Caco-2 (cell line): ENCODE measurements around the gene MESD. TPM values are rescaled to one million over a fixed set of nuclear protein-coding genes. Genes with fewer than 3 reads are reported as not detected.

Experiments
- BruUV-seq: library from RNA; stranded (reverse); fragments of 400-500 nt; replicated peaks from 2 replicates; lab custom pipeline; 2021; lab: Mats Ljungman, UMichigan
- CTCF ChIA-PET: fragments of 300-600 bp; sonication (Branson Sonifier 250); formaldehyde crosslinking; loops from one replicate; lab custom pipeline; 2022; ENCODE audit warnings: antibody characterized with exemption; lab: Charles Lee
- POLR2A ChIA-PET: fragments of 300-600 bp; sonication (Branson Sonifier 250); formaldehyde crosslinking; loops from one replicate; lab custom pipeline; 2022; ENCODE audit warnings: antibody characterized with exemption; lab: Charles Lee
- DNase-seq, 2 experiments: peaks; one replicate each; pipeline versions ENCODE4 v3.0.0 to v3.0.0-alpha.2; 2020 to 2022
- H3K27me3 ChIP-seq: replicated peaks from 2 replicates; pipeline ENCODE4 v1.6.0; 2011; ENCODE audit warnings: low read length; ENCODE audit not compliant: control insufficient read depth, insufficient read depth
- H3K36me3 ChIP-seq: 2 replicates; pipeline ENCODE4 v1.5.1; 2011; ENCODE audit warnings: low read length; ENCODE audit not compliant: control insufficient read depth, insufficient read depth
- H3K4me1 ChIP-seq: fragments of 250-450 bp; sonication (Bioruptor Pico); 2 replicates; pipeline ENCODE4 v1.5.1; 2020; ENCODE audit warnings: mild to moderate bottlenecking
- H3K4me3 ChIP-seq: 2 replicates; pipeline ENCODE4 v1.5.1; 2011; ENCODE audit warnings: low read depth, mild to moderate bottlenecking, control low read depth, low read length
- H3K9me3 ChIP-seq: fragments of 250-450 bp; sonication (Bioruptor Pico); 2 replicates; pipeline ENCODE4 v1.5.1; 2020; ENCODE audit warnings: mild to moderate bottlenecking, moderate library complexity
- H3K27ac Mint-ChIP-seq: one replicate; pipeline ENCODE4 v1.8.0; 2022; ENCODE audit warnings: mixed read lengths; ENCODE audit not compliant: unreplicated experiment
- H3K27me3 Mint-ChIP-seq: one replicate; pipeline ENCODE4 v1.8.0; 2022; ENCODE audit warnings: mixed read lengths; ENCODE audit not compliant: insufficient read depth, unreplicated experiment
- H3K36me3 Mint-ChIP-seq: one replicate; pipeline ENCODE4 v1.8.0; 2022; ENCODE audit warnings: mild to moderate bottlenecking, mixed read lengths; ENCODE audit not compliant: insufficient read depth, unreplicated experiment
- H3K4me1 Mint-ChIP-seq: one replicate; pipeline ENCODE4 v1.8.0; 2022; ENCODE audit warnings: low read depth, mixed read lengths; ENCODE audit not compliant: unreplicated experiment
- H3K4me3 Mint-ChIP-seq: one replicate; pipeline ENCODE4 v1.8.0; 2022; ENCODE audit warnings: mild to moderate bottlenecking, moderate library complexity, mixed read lengths; ENCODE audit not compliant: unreplicated experiment
- H3K9me3 Mint-ChIP-seq: one replicate; pipeline ENCODE4 v1.8.0; 2022; ENCODE audit warnings: mixed read lengths; ENCODE audit not compliant: unreplicated experiment
- intact Hi-C: fragments of 100-400 bp; cut with micrococcal nuclease; formaldehyde crosslinking; loops from one replicate; pipeline ENCODE4 v1.10.0; 2022; ENCODE audit not compliant: unreplicated experiment
- total RNA-seq: library from RNA; stranded (reverse); gene quantifications from 2 replicates; pipeline ENCODE4 v1.2.3, GENCODE V29; 2022
- TF ChIP-seq, protein P1 (sequence below), 2 experiments: fragments of 200-600 bp in 1 of 2; IDR thresholded peaks; 1 replicate in 1 of 2; 2 replicates in 1 of 2; pipeline versions ENCODE4 v1.5.1 to v1.8.0; 2011 to 2022; ENCODE audit warnings: antibody characterized with exemption in 1 of 2, control low read depth in 1 of 2, inconsistent platforms in 1 of 2, low read depth in 1 of 2, low read length in 1 of 2, mild to moderate bottlenecking in 1 of 2, moderate library complexity in 1 of 2; ENCODE audit not compliant: insufficient read depth in 1 of 2, severe bottlenecking in 1 of 2, unreplicated experiment in 1 of 2

The MESD gene
- total RNA-seq, 1 experiment from 2014 or later = 30.3 TPM

DNA sequence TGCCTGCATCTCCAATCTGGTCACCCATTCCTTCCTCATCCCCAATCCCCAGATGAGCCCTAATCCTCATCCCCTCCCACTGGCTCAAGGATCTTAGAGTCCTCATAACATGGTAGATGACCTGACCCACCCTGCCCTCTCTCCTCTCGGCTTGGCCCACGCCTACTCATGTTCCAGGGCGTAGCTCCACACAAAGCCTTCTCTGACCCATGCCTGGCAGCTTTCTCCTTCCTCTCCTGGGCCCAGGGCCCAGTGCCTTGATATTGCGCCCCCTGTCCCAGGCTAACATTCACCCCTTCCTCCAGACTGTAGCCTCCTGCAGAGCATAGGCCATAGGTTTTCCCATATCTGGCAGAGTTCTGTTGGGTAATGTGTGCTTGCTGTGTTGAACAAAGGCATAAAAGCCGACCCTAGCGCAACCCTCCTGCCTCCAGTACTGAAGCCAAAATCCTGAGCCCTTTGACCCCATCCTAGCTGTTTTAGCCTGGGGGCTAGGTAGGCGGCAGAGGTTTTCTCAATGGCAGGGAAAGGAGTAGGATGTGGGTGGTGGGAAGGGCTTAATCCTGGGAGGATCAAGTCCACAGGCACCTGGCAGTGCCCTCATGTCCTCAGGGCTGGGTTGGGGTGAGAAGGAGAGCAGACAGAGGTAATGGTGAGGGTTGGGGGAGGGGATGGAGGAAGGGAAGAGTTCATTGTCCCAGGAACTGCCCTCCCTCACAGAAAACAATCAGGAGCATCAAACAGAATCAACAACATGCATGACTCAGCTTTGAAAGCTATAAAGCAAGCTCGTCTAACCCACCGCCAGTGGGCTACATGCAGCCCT, 35.5 kb downstream of the MESD start:
- no TSS peak for BruUV-seq
- Histone ChIP-seq H3K4me3 (no peak overlapping the region), H3K9me3 (no peaks in the 10 kb centered on the region), H3K36me3 (no peaks in the 10 kb centered on the region), H3K27me3 (no peaks in the 10 kb centered on the region), H3K4me1 (peaks cover 5% of the 10 kb centered on the region; the same call in 1 of the 2 replicates)
- TF ChIP-seq, protein P1, sequence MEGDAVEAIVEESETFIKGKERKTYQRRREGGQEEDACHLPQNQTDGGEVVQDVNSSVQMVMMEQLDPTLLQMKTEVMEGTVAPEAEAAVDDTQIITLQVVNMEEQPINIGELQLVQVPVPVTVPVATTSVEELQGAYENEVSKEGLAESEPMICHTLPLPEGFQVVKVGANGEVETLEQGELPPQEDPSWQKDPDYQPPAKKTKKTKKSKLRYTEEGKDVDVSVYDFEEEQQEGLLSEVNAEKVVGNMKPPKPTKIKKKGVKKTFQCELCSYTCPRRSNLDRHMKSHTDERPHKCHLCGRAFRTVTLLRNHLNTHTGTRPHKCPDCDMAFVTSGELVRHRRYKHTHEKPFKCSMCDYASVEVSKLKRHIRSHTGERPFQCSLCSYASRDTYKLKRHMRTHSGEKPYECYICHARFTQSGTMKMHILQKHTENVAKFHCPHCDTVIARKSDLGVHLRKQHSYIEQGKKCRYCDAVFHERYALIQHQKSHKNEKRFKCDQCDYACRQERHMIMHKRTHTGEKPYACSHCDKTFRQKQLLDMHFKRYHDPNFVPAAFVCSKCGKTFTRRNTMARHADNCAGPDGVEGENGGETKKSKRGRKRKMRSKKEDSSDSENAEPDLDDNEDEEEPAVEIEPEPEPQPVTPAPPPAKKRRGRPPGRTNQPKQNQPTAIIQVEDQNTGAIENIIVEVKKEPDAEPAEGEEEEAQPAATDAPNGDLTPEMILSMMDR (IDR thresholded peaks at IDR 0.05; ENCODE audit: insufficient read depth in 1 of 2, low read depth in 1 of 2, low read length in 1 of 2, severe bottlenecking in 1 of 2, unreplicated experiment in 1 of 2) = no peak
- ChIA-PET POLR2A (no interaction called here), CTCF (no interaction called here)
- no peak for DNase-seq
- H3K27ac Mint-ChIP-seq = peak overlapping the region; percentile 72
- intact Hi-C loops = no loop called here
- no peaks in the 10 kb centered on the region for H3K9me3 Mint-ChIP-seq
- no peak overlapping the region for H3K4me3 Mint-ChIP-seq
- no peaks in the 10 kb centered on the region for H3K27me3 Mint-ChIP-seq
- H3K36me3 Mint-ChIP-seq = peaks cover 6% of the 10 kb centered on the region
- H3K4me1 Mint-ChIP-seq = peaks cover 7% of the 10 kb centered on the region

DNA sequence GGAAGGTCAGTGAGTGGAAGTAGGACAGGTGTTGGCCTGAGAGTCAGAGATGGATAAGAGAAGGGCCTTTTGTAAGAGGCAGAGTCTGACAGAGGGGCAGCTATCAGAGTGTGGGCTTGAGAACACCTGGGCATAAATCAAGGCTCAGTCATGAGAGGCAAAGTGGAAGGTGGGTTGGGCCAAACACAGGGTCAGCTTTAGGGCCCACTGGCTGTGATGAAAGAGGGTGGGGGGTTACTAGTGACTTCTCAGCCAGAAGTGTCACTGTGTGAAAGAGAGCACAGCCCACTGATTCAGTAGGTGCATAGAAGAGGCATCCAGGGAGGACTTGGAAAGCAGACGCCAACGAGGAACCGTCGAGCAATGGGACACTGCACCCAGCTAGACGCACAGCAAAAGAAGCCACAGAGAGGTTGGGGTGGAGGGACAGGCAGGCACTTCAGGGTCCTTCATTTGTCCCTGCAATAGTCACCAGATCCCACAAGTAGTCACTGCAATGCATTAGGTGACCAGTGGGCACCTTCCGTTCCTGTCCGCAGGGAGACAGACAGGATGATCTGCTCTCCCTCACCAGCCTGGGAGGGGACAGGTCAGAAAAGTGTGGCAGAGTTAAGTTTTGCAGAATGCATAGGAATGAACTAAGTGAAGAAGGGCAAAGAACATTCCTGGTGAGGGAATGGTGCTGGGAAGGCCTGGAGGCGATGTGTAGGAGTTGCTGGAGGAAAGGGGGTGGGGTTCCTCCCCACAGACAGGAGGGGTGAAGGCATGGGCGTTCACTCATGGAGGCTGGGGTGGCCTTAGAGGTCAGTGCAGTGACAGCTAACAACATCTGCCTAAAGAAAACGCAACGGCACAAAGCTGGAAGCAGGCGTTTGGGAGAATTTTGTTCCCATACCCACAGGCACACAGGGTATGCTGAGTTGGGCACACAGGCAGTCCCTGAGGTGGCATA, 36.3 kb downstream of the MESD start:
- peaks cover 7% of the 10 kb centered on the region for H3K4me1 Mint-ChIP-seq
- Histone ChIP-seq H3K4me3 (no peak overlapping the region), H3K27me3 (no peaks in the 10 kb centered on the region), H3K36me3 (no peaks in the 10 kb centered on the region), H3K9me3 (no peaks in the 10 kb centered on the region), H3K4me1 (peaks cover 5% of the 10 kb centered on the region; the same call in 1 of the 2 replicates)
- no peak overlapping the region for H3K4me3 Mint-ChIP-seq
- DNase-seq = no peak
- ChIA-PET CTCF (no interaction called here), POLR2A (no interaction called here)
- intact Hi-C loops = no loop called here
- BruUV-seq = no TSS peak
- TF ChIP-seq, protein P1 (IDR thresholded peaks at IDR 0.05; ENCODE audit: insufficient read depth in 1 of 2, low read depth in 1 of 2, low read length in 1 of 2, severe bottlenecking in 1 of 2, unreplicated experiment in 1 of 2) = no peak
- no peaks in the 10 kb centered on the region for H3K27me3 Mint-ChIP-seq
- peaks cover 6% of the 10 kb centered on the region for H3K36me3 Mint-ChIP-seq
- peak overlapping the region; percentile 72 for H3K27ac Mint-ChIP-seq
- no peaks in the 10 kb centered on the region for H3K9me3 Mint-ChIP-seq

DNA sequence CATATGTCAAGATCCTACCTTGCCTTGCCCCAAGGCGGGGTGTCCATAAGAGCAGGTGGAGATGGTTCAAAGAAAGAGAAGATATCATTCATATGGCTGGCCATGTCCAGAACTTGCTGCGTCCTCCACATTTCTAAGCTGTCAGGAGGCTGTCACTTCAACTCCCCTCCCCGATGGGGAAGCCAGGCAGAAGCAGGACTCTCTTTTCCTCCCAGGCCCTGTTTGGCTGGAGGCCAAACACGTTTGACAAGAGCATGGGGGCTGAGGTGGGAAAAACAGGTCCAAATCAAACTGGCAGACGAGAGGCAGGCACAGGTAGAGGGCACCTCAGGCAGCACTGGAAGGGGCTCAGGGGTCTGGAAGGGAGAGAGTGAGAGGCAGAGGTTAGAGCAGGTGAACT, 37.7 kb downstream of the MESD start:
- no peak overlapping the region for H3K4me3 Mint-ChIP-seq
- TF ChIP-seq, protein P1 (IDR thresholded peaks at IDR 0.05; ENCODE audit: insufficient read depth in 1 of 2, low read depth in 1 of 2, low read length in 1 of 2, severe bottlenecking in 1 of 2, unreplicated experiment in 1 of 2) = no peak
- no peaks in the 10 kb centered on the region for H3K27me3 Mint-ChIP-seq
- no TSS peak for BruUV-seq
- Histone ChIP-seq H3K27me3 (no peaks in the 10 kb centered on the region), H3K36me3 (no peaks in the 10 kb centered on the region), H3K9me3 (no peaks in the 10 kb centered on the region), H3K4me3 (no peak overlapping the region), H3K4me1 (peaks cover 5% of the 10 kb centered on the region; the same call in 1 of the 2 replicates)
- H3K36me3 Mint-ChIP-seq = peaks cover 6% of the 10 kb centered on the region
- H3K4me1 Mint-ChIP-seq = peaks cover 7% of the 10 kb centered on the region
- H3K27ac Mint-ChIP-seq = no peak overlapping the region
- ChIA-PET POLR2A (no interaction called here), CTCF (interaction anchor here (0.9 kb wide), 1 partner anchor 37 kb away, joined by 3 read pairs; no protein-coding TSS in a partner anchor)
- DNase-seq = no peak
- no peaks in the 10 kb centered on the region for H3K9me3 Mint-ChIP-seq
- intact Hi-C loops = no loop called here
